GM12891 (cell line): ENCODE data around the gene NR2F1-AS1.

Source experiments
- POLR2A ChIP-seq: IDR thresholded peaks from 2 replicates; pipeline ENCODE4 v1.6.1; 2011; ENCODE audit warnings: low read depth, low read length, control low read depth
- POLR2AphosphoS5 ChIP-seq: IDR thresholded peaks from 2 replicates; pipeline ENCODE4 v1.6.1; 2011; ENCODE audit warnings: low read depth, low read length, control low read depth
- POU2F2 ChIP-seq: IDR thresholded peaks from 2 replicates; pipeline ENCODE4 v1.6.1; 2011; ENCODE audit warnings: low read depth, mild to moderate bottlenecking, control low read depth, low read length, moderate library complexity
- TAF1 ChIP-seq: IDR thresholded peaks from 2 replicates; pipeline ENCODE4 v1.6.1; 2011; ENCODE audit warnings: low read depth, low read length, control low read depth

DNA sequence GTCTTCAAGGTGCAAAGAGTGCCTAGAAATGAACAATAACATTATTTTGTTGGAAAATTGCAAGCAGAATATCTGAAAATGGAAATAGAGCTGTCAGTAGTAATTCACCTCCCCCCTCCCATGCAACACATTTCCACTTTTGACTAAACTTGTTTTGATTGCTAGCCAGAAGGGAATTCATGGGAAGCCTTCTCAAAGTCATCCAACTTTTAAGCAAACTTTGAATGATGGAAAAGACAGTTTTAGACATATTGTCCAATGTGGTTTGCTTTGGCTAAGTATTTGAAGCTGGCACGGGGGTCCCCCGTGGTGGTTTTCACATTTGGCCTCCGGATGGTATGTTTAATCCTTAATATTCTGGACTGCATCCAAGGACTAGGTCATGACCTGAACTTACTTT, 9.5 kb upstream of the NR2F1-AS1 start:
- TF ChIP-seq POLR2A (no peak), POLR2AphosphoS5 (no peak), TAF1 (no peak), POU2F2 (no peak)
